Caco-2 (cell line): Measurements from ENCODE around the gene NDUFV3. TPM values are rescaled to one million over a fixed set of nuclear protein-coding genes. Genes with fewer than 3 reads are reported as not detected.

ENCODE experiments used
- Bru-seq: library from RNA; stranded (reverse); fragments of 400-500 nt; gene quantifications from one replicate; lab custom pipeline; 2021; lab: Mats Ljungman, UMichigan
- BruChase-seq, 2 experiments: library from RNA; stranded (reverse); fragments of 400-500 nt; gene quantifications; one replicate each; lab custom pipeline; 2021; lab: Mats Ljungman, UMichigan
- BruUV-seq: library from RNA; stranded (reverse); fragments of 400-500 nt; replicated peaks from 2 replicates; lab custom pipeline; 2021; lab: Mats Ljungman, UMichigan
- CTCF ChIA-PET: fragments of 300-600 bp; sonication (Branson Sonifier 250); formaldehyde crosslinking; loops from one replicate; lab custom pipeline; 2022; ENCODE audit warnings: antibody characterized with exemption; lab: Charles Lee
- POLR2A ChIA-PET: fragments of 300-600 bp; sonication (Branson Sonifier 250); formaldehyde crosslinking; loops from one replicate; lab custom pipeline; 2022; ENCODE audit warnings: antibody characterized with exemption; lab: Charles Lee
- DNase-seq, 2 experiments: peaks; one replicate each; pipeline versions ENCODE4 v3.0.0 to v3.0.0-alpha.2; 2020 to 2022
- H3K27me3 ChIP-seq: replicated peaks from 2 replicates; pipeline ENCODE4 v1.6.0; 2011; ENCODE audit warnings: low read length; ENCODE audit not compliant: control insufficient read depth, insufficient read depth
- H3K36me3 ChIP-seq: 2 replicates; pipeline ENCODE4 v1.5.1; 2011; ENCODE audit warnings: low read length; ENCODE audit not compliant: control insufficient read depth, insufficient read depth
- H3K4me1 ChIP-seq: fragments of 250-450 bp; sonication (Bioruptor Pico); 2 replicates; pipeline ENCODE4 v1.5.1; 2020; ENCODE audit warnings: mild to moderate bottlenecking
- H3K4me3 ChIP-seq: 2 replicates; pipeline ENCODE4 v1.5.1; 2011; ENCODE audit warnings: low read depth, mild to moderate bottlenecking, control low read depth, low read length
- H3K9me3 ChIP-seq: fragments of 250-450 bp; sonication (Bioruptor Pico); 2 replicates; pipeline ENCODE4 v1.5.1; 2020; ENCODE audit warnings: mild to moderate bottlenecking, moderate library complexity
- H3K27ac Mint-ChIP-seq: one replicate; pipeline ENCODE4 v1.8.0; 2022; ENCODE audit warnings: mixed read lengths; ENCODE audit not compliant: unreplicated experiment
- H3K27me3 Mint-ChIP-seq: one replicate; pipeline ENCODE4 v1.8.0; 2022; ENCODE audit warnings: mixed read lengths; ENCODE audit not compliant: insufficient read depth, unreplicated experiment
- H3K36me3 Mint-ChIP-seq: one replicate; pipeline ENCODE4 v1.8.0; 2022; ENCODE audit warnings: mild to moderate bottlenecking, mixed read lengths; ENCODE audit not compliant: insufficient read depth, unreplicated experiment
- H3K4me1 Mint-ChIP-seq: one replicate; pipeline ENCODE4 v1.8.0; 2022; ENCODE audit warnings: low read depth, mixed read lengths; ENCODE audit not compliant: unreplicated experiment
- H3K4me3 Mint-ChIP-seq: one replicate; pipeline ENCODE4 v1.8.0; 2022; ENCODE audit warnings: mild to moderate bottlenecking, moderate library complexity, mixed read lengths; ENCODE audit not compliant: unreplicated experiment
- H3K9me3 Mint-ChIP-seq: one replicate; pipeline ENCODE4 v1.8.0; 2022; ENCODE audit warnings: mixed read lengths; ENCODE audit not compliant: unreplicated experiment
- CTCF ChIP-seq, 2 experiments: fragments of 200-600 bp in 1 of 2; IDR thresholded peaks; 1 replicate in 1 of 2; 2 replicates in 1 of 2; pipeline versions ENCODE4 v1.5.1 to v1.8.0; 2011 to 2022; ENCODE audit warnings: antibody characterized with exemption in 1 of 2, control low read depth in 1 of 2, inconsistent platforms in 1 of 2, low read depth in 1 of 2, low read length in 1 of 2, mild to moderate bottlenecking in 1 of 2, moderate library complexity in 1 of 2; ENCODE audit not compliant: insufficient read depth in 1 of 2, severe bottlenecking in 1 of 2, unreplicated experiment in 1 of 2
- intact Hi-C: fragments of 100-400 bp; cut with micrococcal nuclease; formaldehyde crosslinking; loops from one replicate; pipeline ENCODE4 v1.10.0; 2022; ENCODE audit not compliant: unreplicated experiment
- long read RNA-seq: library from polyadenylated mRNA; stranded (forward); transcript quantifications from one replicate; pipeline ENCODE4 v2.0.0, GENCODE V29; 2022
- total RNA-seq: library from RNA; stranded (reverse); gene quantifications from 2 replicates; pipeline ENCODE4 v1.2.3, GENCODE V29; 2022

The NDUFV3 gene
- total RNA-seq (32.5 and 33.8 TPM in 2 replicates), Bru-seq, nascent RNA (percentile 79 among the genes with signal in this experiment), BruChase-seq, experiment 1, labeled RNA remaining after a 2-hour chase (percentile 83 among the genes with signal in this experiment), BruChase-seq, experiment 2, labeled RNA remaining after a 6-hour chase (percentile 81 among the genes with signal in this experiment)
- long read RNA-seq, full-length matches to known transcripts = 70 of 80 reads
- long read RNA-seq, partial matches to known transcripts = 4 of 80 reads
- long read RNA-seq, other reads (novel, unspliced or antisense) = 6 of 80 reads

- H3K9me3 ChIP-seq = no peaks in the 10 kb centered on the region
- ChIA-PET POLR2A (interaction anchor here (2.0 to 2.4 kb wide), 2 partner anchors 14 to 81 kb away, joined by 6 to 14 read pairs; no protein-coding TSS in a partner anchor), CTCF (interaction anchor here (1.0 kb wide), 1 partner anchor 300 kb away, joined by 3 read pairs; no protein-coding TSS in a partner anchor)
- TSS peak; percentile 73 for BruUV-seq
- no peaks in the 10 kb centered on the region for H3K4me1 Mint-ChIP-seq
- intact Hi-C loops = loop anchor here (2.0 kb wide), 1 partner anchor 14 kb away; the partner anchor contains the start of gene WDR4
- no peaks in the 10 kb centered on the region for H3K27me3 ChIP-seq
- H3K9me3 Mint-ChIP-seq = no peaks in the 10 kb centered on the region
- H3K4me1 ChIP-seq = no peaks in the 10 kb centered on the region
- no peaks in the 10 kb centered on the region; the same call in 1 of the 2 replicates for H3K36me3 ChIP-seq
- peak within 1 kb of the TSS; percentile 90 for H3K4me3 Mint-ChIP-seq
- H3K27ac Mint-ChIP-seq = peak within 1 kb of the TSS; percentile 92
- H3K27me3 Mint-ChIP-seq = no peaks in the 10 kb centered on the region
- peaks cover 31% of the 10 kb centered on the region for H3K36me3 Mint-ChIP-seq
- TF ChIP-seq CTCF (IDR thresholded peaks at IDR 0.05; ENCODE audit: insufficient read depth in 1 of 2, low read depth in 1 of 2, low read length in 1 of 2, severe bottlenecking in 1 of 2, unreplicated experiment in 1 of 2) = no peak
- DNase-seq = peak; percentile 98 to 99
- peak within 1 kb of the TSS; percentile 92 for H3K4me3 ChIP-seq
These were observed at the start of gene NDUFV3 for GRCh38 chr21:42892931-42893755. TSS of gene NDUFV3 (plus strand) at chr21:42893309. CDS start at chr21:42893334, 25 bp downstream.

- POLR2A ChIA-PET = no interaction called here
- H3K36me3 Mint-ChIP-seq = peaks cover 57% of the 10 kb centered on the region
- H3K36me3 ChIP-seq = peaks cover 4% of the 10 kb centered on the region; the same call in 1 of the 2 replicates
These were observed 48.5 kb upstream of the NDUFV3 start for GRCh38 chr21:42844411-42845113.

More at GRCh38 chr21:42844411-42845113, 48.5 kb upstream of the NDUFV3 start:
- BruUV-seq = no TSS peak
- Histone ChIP-seq H3K4me1 (no peaks in the 10 kb centered on the region), H3K9me3 (no peaks in the 10 kb centered on the region), H3K4me3 (no peak overlapping the region), H3K27me3 (no peaks in the 10 kb centered on the region)
- no peak for TF ChIP-seq CTCF (IDR thresholded peaks at IDR 0.05; ENCODE audit: insufficient read depth in 1 of 2, low read depth in 1 of 2, low read length in 1 of 2, severe bottlenecking in 1 of 2, unreplicated experiment in 1 of 2)
- CTCF ChIA-PET = no interaction called here
- Mint-ChIP-seq H3K4me3 (no peak overlapping the region), H3K9me3 (no peaks in the 10 kb centered on the region), H3K4me1 (no peaks in the 10 kb centered on the region), H3K27ac (no peak overlapping the region), H3K27me3 (no peaks in the 10 kb centered on the region)
- intact Hi-C loops = no loop called here
- peak in 1 of 2 experiments; percentile 23 for DNase-seq
